ENCODE results near the gene COL4A2.

COL4A2 gene

DNA sequence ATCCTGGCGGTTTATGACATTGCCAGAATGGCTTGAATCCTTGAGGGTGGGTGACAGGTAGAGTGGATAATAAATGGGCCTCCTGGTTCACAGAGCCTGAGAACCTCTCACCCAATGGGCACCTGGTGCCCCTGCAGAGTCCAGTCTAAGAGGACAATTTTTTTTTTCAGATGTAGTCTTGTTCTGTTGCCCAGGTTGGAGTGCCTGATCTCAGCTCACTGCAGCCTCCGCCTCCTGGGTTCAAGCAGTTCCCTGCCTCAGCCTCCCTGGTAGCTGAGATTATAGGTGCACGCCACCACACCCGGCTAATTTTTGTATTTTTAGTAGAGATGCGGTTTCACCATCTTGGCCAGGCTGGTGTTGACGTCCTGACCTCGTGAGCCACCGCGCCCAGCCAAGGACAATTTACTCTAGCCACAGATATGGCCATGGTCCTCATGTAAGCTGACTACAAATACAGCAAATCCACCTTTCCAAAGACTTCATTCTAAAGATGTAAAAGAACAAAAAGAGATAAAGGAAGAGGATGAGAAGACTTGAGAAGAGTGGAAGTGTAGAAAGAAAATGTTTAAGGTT is 33.0 kb downstream of the COL4A2 start:
- DNase-seq (ENCODE audit: low read depth): no peak

- DNase-seq (ENCODE audit: low read depth): peak; percentile 88
These were observed 33.8 kb downstream of the COL4A2 start for GRCh38 chr13:110340812-110341444.

DNA sequence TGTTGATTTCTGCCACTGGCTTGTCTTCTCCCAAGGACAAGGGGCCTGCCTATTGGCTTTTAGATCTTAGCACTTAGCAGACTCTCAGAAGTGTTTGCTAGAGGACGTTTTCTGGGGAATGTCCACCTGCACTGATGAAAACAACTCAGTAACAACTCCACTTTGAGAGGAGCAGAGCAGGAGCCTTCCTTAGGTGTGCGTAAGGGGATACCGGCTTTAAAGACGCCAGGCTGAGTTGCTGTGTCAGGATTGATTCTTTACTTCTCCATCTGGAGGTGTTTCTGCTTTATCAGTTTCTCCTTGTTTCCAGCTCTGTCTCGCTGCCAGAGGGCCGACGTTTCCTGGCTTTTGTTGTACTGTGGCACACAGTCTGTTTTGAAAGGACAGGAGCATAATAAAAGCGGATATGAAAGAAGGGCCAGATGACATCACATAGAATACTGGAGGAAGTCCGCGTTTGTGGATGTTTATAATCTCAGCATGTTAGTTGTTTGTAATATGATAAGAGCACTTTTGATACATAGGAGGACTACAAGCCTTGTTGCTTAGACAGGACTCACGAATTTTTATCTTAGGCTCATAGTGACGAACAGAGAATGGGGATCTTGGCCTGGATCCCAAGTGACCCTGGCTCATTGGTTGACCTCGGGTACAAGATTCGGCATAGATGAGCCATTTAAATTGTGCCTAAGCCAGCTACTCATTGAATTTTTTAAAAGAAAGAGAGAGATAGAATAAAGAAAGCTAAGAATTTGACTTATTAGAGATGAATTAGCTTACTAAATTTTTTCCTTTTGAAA is 34.6 kb downstream of the COL4A2 start:
- DNase-seq (ENCODE audit: low read depth): no peak

GRCh38 chr13:110342474-110342873 is 35.4 kb downstream of the COL4A2 start:
- no peak for DNase-seq (ENCODE audit: low read depth)

GRCh38 chr13:110343241-110343865 is 36.3 kb downstream of the COL4A2 start:
- no peak for DNase-seq (ENCODE audit: low read depth)

DNA sequence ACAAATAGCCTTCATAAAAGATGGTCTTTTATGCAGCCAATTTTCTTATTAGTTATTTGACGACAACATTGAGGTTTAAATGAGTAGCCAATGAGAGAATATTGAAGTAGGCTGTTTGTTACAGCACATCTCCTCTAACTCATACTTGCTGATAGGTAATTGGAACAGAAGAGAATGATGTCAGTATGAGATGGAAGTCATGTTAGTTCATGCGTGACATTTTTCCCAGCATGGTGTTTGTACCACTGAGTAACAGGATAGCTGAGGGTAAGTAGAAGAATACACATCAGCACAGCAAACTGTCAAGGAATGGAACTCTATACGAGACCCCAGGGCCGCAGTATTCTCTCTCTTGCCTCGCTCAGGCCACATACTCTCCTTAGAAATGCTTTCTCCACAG is 37.2 kb downstream of the COL4A2 start:
- DNase-seq (ENCODE audit: low read depth): no peak

DNA sequence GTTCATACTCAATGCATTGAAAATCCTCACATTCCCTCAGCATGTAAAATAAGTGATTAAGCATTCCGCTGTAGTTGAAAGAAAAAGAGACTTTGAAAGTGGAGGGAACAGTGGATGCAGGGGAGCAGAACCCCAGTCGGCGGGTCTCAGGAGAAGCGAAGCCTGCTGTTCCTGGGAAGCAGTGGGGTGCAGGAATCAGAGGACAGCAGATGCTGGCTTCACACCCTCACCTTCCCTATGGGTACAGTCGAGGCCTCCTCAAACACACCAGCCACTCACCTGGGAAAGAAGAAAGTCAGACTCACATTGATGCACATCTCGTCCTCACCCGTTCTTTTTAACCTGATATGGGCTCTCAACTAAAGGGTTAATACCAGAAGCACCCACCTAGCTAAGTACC is 38.2 kb downstream of the COL4A2 start:
- no peak for DNase-seq (ENCODE audit: low read depth)

GRCh38 chr13:110345701-110346100 is 38.6 kb downstream of the COL4A2 start:
- DNase-seq (ENCODE audit: low read depth): no peak

DNA sequence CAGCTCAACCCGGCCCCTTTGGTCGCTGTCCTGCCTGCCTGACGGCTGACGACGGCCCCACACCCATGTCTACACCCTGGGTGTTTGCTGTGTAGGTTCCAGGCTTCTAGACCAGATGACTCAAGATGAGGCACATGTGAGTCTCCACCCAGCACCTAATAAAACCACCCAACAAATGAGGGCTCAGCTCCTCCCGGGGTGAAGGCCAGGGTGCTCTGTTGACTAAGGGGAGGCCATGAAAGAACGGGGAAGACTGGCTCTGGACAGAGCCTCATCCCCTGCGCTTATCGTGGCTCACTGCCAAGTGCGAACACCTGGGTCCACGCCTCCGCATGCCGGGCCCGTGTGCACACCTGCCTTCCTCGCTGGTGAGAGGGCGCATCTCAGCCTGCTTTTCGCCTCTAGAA is 39.6 kb downstream of the COL4A2 start:
- DNase-seq (ENCODE audit: low read depth): peak; percentile 57

GRCh38 chr13:110347088-110347487 is 40.0 kb downstream of the COL4A2 start:
- no peak for DNase-seq (ENCODE audit: low read depth)

DNA sequence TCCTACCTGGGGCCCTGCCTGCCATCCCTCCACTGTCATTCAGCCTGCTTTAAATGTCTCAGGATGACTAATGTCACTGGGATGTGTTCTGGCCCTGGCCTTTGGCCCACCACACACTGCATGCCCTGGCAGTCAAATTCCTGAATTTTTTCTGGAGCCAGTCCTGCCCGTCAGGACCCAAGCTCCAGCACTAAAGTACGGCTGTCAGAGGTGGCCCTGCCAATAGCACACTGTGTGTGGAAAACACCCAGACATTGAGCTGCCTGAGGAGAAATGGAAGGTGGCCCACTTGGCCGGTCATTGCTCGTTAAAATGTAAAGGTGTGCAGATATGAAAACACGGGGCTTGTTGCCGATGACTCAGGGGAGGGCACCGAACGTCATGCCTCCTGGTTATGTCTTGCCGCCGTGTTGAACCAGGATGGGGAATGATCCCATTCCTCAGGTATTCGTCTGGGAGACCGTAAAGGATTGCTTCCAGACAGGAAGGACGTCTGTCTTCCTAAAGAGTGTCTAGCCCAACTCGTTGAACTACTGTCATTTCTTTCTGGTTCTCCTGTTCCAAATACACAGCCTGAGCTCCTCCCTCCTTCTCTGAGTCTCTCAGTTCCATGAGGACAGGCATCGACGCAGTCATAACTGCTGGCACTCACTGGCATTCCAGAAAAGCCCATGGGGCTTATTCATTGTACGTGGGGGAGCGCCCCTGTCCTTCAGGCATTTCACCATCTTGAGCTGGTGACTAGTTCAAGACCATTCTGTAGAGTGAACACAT is 40.6 kb downstream of the COL4A2 start:
- DNase-seq (ENCODE audit: low read depth): peak; percentile 95

GRCh38 chr13:110348309-110349105 is 41.4 kb downstream of the COL4A2 start:
- DNase-seq (ENCODE audit: low read depth): no peak

GRCh38 chr13:110349239-110349638 is 42.2 kb downstream of the COL4A2 start:
- no peak for DNase-seq (ENCODE audit: low read depth)

GRCh38 chr13:110350049-110350448 is 43.0 kb downstream of the COL4A2 start:
- DNase-seq (ENCODE audit: low read depth): no peak

GRCh38 chr13:110350509-110350908 is 43.4 kb downstream of the COL4A2 start:
- DNase-seq (ENCODE audit: low read depth): no peak

DNA sequence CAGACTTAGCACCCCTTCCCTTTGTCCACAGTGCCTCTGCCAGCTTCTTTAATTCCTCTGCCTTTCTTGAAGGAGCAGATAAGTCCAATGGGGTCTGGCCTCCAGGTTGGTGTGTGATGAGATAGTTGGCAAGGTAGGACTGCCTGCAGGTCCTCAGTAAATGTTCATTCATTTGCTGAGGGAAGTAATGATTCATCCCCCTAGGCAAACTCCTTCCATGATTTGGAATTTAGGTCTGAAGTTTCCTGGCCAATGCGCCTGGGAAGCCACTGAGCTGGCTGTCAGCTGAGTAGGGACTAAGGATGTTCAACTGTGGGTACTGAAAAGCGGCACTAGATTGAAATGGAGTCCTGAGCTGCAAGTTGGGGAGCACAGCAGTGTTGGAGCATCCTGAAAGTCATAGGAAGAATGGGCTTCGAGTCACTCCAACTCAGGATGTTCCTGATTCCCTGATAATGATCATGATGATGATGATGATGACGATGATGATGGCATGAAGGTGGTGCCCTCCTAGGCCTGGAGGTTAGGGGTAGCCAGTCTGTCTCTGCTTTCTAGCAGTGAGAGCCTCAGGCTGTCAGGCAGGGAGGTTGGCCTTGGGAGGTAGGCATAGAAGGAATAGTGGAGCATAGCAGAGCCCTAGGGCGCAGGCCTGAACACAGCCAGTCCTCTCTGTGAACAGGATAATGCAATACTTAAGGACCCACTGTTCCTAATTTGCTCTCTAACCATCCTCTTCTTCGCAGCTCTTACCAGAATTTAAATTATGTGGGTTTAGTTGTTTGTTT is 44.7 kb downstream of the COL4A2 start:
- DNase-seq (ENCODE audit: low read depth): peak; percentile 32

- DNase-seq (ENCODE audit: low read depth): no peak
These were observed 45.7 kb downstream of the COL4A2 start for GRCh38 chr13:110352735-110353134.

GRCh38 chr13:110353339-110353977 is 46.4 kb downstream of the COL4A2 start:
- DNase-seq (ENCODE audit: low read depth): no peak

- no peak for DNase-seq (ENCODE audit: low read depth)
These were observed 47.1 kb downstream of the COL4A2 start for GRCh38 chr13:110354123-110354627.
